Body of pancreas (tissue), 4 donors: ENCODE results near the gene GALNT12. TPM values are rescaled to one million over a fixed set of nuclear protein-coding genes. Genes with fewer than 3 reads are reported as not detected.
A peak's percentile ranks its signal among the peaks of the same experiment; 100 is the strongest.

ENCODE experiments used
- ATAC-seq: fragments of 150-250 bp; one replicate; pipeline ENCODE4 v1.9.1; 2016
- DNase-seq, 4 donors: peaks; one replicate each; pipeline ENCODE4 v3.0.0-alpha.2; 2019
- H3K27ac ChIP-seq, 4 donors: fragments of 200-600 bp; sonication (generic); 1 replicate in 3 of 4; 2 replicates in 1 of 4; pipeline versions ENCODE4 v1.5.1 to v1.6.1; 2016 to 2019; ENCODE audit warnings: mild to moderate bottlenecking in 1 of 4, mixed read lengths in 1 of 4, moderate library complexity in 1 of 4
- H3K27me3 ChIP-seq, 2 donors: fragments of 200-600 bp; sonication (generic); one replicate each; pipeline ENCODE4 v1.6.0; 2016; ENCODE audit warnings: mild to moderate bottlenecking in 1 of 2
- H3K36me3 ChIP-seq, 2 donors: fragments of 200-600 bp; sonication (generic); replicated peaks in 1 of 2; 2 replicates each; pipeline ENCODE4 v1.5.1; 2016; ENCODE audit warnings: low read depth in 2 of 2; ENCODE audit not compliant: insufficient read depth in 1 of 2
- H3K4me1 ChIP-seq: fragments of 200-600 bp; sonication (generic); one replicate; pipeline ENCODE4 v1.6.0; 2016
- H3K4me3 ChIP-seq, 2 donors: fragments of 200-600 bp; sonication (generic); 1 replicate in 1 of 2; 2 replicates in 1 of 2; pipeline ENCODE4 v1.5.1; 2016 to 2019
- H3K9me3 ChIP-seq, 3 donors: fragments of 200-600 bp; sonication (generic); 1 replicate in 2 of 3; 2 replicates in 1 of 3; pipeline ENCODE4 v1.5.1; 2016
- POLR2A ChIP-seq, 3 donors: fragments of 450-650 bp; IDR thresholded peaks; one replicate each; pipeline ENCODE4 v1.6.1; 2016; ENCODE audit warnings: antibody characterized with exemption in 3 of 3, mild to moderate bottlenecking in 2 of 3
- WGBS, 2 donors: methylation state at CpG; one replicate each; pipeline ENCODE4 v1.1.5; 2017; 5-methylcytosine and 5-hydroxymethylcytosine counted together
- intact Hi-C: fragments of 100-400 bp; cut with DNase I; formaldehyde crosslinking; loops from one replicate; pipeline ENCODE4 v1.15.1; 2023
- total RNA-seq, 2 donors: library from RNA; depleted of rRNA; stranded (reverse); fragments of >200 nt; gene quantifications; one replicate each; pipeline ENCODE4 v1.1.0, GENCODE V29; 2016
- TF ChIP-seq, protein P1 (sequence below), 7 experiments: fragments of 450-650 bp in 4 of 7; fragments of 200-600 bp in 3 of 7; sonication (generic) in 3 of 7; IDR thresholded peaks; one replicate each; pipeline ENCODE4 v1.5.1; 2016 to 2019; ENCODE audit warnings: antibody characterized with exemption in 7 of 7

Gene GALNT12
- total RNA-seq, 2 donors from 2014 or later, result 13.0 to 53.1 TPM

DNA sequence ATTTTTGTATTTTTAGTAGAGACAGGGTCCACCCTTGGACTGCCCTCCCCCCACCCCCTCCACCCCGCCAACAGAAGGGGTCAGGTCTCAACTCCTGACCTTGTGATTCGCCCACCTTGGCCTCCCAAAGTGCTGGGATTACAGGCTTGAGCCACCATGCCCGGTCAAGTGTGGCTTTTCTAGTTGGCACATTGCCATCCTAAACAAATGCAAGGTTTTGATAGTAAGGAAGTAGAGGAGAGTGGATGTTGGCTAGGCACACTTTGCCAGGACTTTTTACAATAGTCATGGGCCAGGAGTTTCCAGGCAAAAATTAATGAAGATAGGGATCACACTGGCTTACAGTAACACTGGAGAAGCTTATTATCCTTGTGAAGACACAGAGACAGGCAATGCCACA is 62.4 kb downstream of the GALNT12 start:
- Histone ChIP-seq H3K27ac (peak overlapping the region in 1 of 4 donors; percentile 21), H3K36me3 (no peaks in the 10 kb centered on the region), H3K4me1 (peaks cover 49% of the 10 kb centered on the region), H3K9me3 (no peaks in the 10 kb centered on the region), H3K4me3 (no peak overlapping the region), H3K27me3 (no peaks in the 10 kb centered on the region)
- intact Hi-C loops, result no loop called here
- TF ChIP-seq POLR2A (IDR thresholded peaks at IDR 0.05), result no peak
- TF ChIP-seq, protein P1, sequence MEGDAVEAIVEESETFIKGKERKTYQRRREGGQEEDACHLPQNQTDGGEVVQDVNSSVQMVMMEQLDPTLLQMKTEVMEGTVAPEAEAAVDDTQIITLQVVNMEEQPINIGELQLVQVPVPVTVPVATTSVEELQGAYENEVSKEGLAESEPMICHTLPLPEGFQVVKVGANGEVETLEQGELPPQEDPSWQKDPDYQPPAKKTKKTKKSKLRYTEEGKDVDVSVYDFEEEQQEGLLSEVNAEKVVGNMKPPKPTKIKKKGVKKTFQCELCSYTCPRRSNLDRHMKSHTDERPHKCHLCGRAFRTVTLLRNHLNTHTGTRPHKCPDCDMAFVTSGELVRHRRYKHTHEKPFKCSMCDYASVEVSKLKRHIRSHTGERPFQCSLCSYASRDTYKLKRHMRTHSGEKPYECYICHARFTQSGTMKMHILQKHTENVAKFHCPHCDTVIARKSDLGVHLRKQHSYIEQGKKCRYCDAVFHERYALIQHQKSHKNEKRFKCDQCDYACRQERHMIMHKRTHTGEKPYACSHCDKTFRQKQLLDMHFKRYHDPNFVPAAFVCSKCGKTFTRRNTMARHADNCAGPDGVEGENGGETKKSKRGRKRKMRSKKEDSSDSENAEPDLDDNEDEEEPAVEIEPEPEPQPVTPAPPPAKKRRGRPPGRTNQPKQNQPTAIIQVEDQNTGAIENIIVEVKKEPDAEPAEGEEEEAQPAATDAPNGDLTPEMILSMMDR (IDR thresholded peaks at IDR 0.05), result no peak
- ATAC-seq, result no peak
- 50 to 64% methylated on average over 2 to 3 of the region's 3 CpGs for WGBS, 2 donors
- DNase-seq, result peak in 2 of 4 donors; percentile 10 to 28

DNA sequence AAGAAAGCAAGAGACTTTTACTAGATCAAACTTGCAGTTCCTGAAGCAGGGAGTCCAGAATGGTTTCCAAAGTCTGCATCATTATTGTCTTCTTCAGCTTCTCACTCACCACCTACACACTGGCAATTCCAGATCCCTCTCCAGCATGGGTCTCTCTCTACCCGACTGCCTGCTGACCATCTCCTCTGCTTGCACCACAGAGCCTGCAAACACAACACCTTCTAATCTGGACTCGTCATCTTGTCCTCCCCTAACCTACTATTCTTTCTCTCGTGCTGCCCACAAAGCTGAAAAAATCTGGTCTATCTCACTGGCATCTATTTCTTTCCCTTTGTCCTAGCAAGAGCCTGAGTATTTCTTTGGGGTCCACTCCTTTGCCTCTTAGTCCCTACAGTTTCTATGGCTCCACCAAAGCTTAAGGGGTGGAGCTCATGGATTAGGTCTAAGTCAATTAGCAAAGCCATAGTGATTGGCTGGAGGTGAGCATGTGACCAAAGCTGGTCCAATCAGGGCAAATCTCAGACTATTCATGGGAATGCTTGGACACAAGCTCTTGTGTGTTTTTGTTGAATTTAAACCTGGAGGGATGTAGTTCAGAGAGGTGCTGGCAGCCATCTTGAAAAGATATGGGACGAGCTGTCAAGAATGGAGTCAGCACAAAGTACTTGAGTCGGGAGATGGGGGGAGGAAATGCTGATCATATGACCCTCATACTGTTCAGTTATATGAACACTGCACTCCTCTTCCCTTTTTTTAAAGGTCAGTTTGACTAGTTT is 63.5 kb downstream of the GALNT12 start:
- Histone ChIP-seq H3K4me1 (peaks cover 47% of the 10 kb centered on the region), H3K9me3 (no peaks in the 10 kb centered on the region), H3K4me3 (no peak overlapping the region), H3K36me3 (no peaks in the 10 kb centered on the region), H3K27me3 (no peaks in the 10 kb centered on the region), H3K27ac (no peak overlapping the region)
- TF ChIP-seq, protein P1 (IDR thresholded peaks at IDR 0.05), result no peak
- no peak for TF ChIP-seq POLR2A (IDR thresholded peaks at IDR 0.05)
- DNase-seq, result no peak
- WGBS, 2 donors, result 73 to 85% methylated on average over 5 of the region's 5 CpGs
- intact Hi-C loops, result no loop called here
- ATAC-seq, result no peak

DNA sequence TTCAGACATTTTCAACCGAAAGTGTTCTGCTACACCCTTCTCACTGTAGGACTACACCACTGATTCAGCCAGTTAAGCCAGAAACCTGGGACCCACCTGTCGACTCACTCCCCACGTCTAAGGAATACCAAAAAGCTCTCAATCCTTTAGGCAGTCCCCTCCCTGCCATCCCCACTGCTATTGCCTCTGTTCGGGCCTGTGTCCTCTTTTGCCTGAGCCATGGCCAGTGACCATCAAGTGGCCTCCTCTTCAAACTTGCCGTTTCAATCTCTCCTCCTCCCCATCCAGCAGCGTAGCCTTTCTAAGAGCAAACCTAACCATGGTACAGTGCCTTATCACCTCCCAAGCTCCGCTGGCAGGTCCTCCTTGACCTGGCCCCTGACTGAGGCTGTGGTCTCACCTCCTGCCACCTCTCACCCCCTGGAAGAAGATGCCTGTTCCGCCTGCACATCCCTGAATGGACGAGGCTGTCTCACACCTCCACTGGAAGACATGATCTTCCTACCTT is 64.1 kb downstream of the GALNT12 start:
- Histone ChIP-seq H3K27me3 (no peaks in the 10 kb centered on the region), H3K36me3 (no peaks in the 10 kb centered on the region), H3K27ac (no peak overlapping the region), H3K4me3 (no peak overlapping the region), H3K9me3 (no peaks in the 10 kb centered on the region), H3K4me1 (peaks cover 41% of the 10 kb centered on the region)
- 77 to 93% methylated on average over 9 of the region's 9 CpGs for whole genome bisulfite sequencing, 2 donors
- DNase-seq (no peak), ATAC-seq (no peak)
- intact Hi-C loops, result no loop called here
- TF ChIP-seq, protein P1 (IDR thresholded peaks at IDR 0.05), result no peak
- TF ChIP-seq POLR2A (IDR thresholded peaks at IDR 0.05), result no peak

DNA sequence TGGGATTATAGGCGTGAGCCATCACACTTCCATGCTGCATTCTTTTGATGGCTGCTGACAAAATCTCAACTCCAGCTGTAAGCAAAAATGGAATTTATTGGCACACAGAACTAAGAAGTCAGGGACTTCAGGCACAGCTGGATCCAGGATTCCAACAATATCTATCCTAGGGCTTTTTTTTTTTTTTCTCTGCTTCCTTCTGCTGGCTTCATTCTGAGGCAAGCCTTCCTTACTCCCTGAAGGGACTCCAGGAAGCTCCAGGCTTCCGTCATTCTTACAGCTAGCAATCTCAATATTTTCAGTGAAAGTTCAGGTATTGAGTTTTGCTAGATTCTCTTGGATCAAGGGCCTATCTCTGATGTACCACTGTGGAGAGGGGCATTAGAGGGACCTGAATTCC is 66.1 kb downstream of the GALNT12 start:
- Histone ChIP-seq H3K36me3 (no peaks in the 10 kb centered on the region), H3K27me3 (no peaks in the 10 kb centered on the region), H3K27ac (no peak overlapping the region), H3K4me1 (peaks cover 22% of the 10 kb centered on the region), H3K4me3 (no peak overlapping the region), H3K9me3 (no peaks in the 10 kb centered on the region)
- TF ChIP-seq, protein P1 (IDR thresholded peaks at IDR 0.05), result no peak
- TF ChIP-seq POLR2A (IDR thresholded peaks at IDR 0.05), result no peak
- no peak for DNase-seq
- no peak for ATAC-seq
- intact Hi-C loops, result no loop called here
- WGBS, 2 donors, result 92 to 95% methylated on average over 2 of the region's 2 CpGs
